NCI-H2196 (cell line): ENCODE data around the gene SGMS1.
"Not testable (repeated sequence)": the region's sequence is repeated elsewhere in the genome, so short reads cannot be mapped to it uniquely, and the experiment has no call there.

Experiments
- DNase-seq: peaks from one replicate; lab custom pipeline; 2025; ENCODE audit not compliant: unreplicated experiment; lab: John Stamatoyannopoulos, UW

Gene SGMS1

GRCh38 chr10:50541317-50541716 lies 82.4 kb downstream of the SGMS1 start:
- DNase-seq, result no peak

- DNase-seq, result no peak
Observed at GRCh38 chr10:50540826-50541122, 83.0 kb downstream of the SGMS1 start.

GRCh38 chr10:50540069-50540825 lies 83.5 kb downstream of the SGMS1 start:
- DNase-seq, result no peak

- no peak for DNase-seq
Observed at GRCh38 chr10:50538555-50539398, 85.0 kb downstream of the SGMS1 start.

GRCh38 chr10:50536617-50537240 lies 87.0 kb downstream of the SGMS1 start:
- no peak for DNase-seq

- DNase-seq, result not testable (repeated sequence)
Observed at GRCh38 chr10:50534748-50535376, 88.9 kb downstream of the SGMS1 start.

- no peak for DNase-seq
Observed at GRCh38 chr10:50533296-50533695, 90.5 kb downstream of the SGMS1 start.

GRCh38 chr10:50531388-50532077 lies 92.2 kb downstream of the SGMS1 start:
- DNase-seq, result no peak

- DNase-seq, result no peak
Observed at GRCh38 chr10:50529660-50530059, 94.1 kb downstream of the SGMS1 start.

GRCh38 chr10:50528206-50528605 lies 95.5 kb downstream of the SGMS1 start:
- no peak for DNase-seq

GRCh38 chr10:50527442-50528043 lies 96.2 kb downstream of the SGMS1 start:
- DNase-seq, result no peak

- no peak for DNase-seq
Observed at GRCh38 chr10:50526185-50526584, 97.6 kb downstream of the SGMS1 start.

- DNase-seq, result no peak
Observed at GRCh38 chr10:50523357-50523756, 100.4 kb downstream of the SGMS1 start.

GRCh38 chr10:50522908-50523307 lies 100.8 kb downstream of the SGMS1 start:
- DNase-seq, result no peak

GRCh38 chr10:50520115-50520514 lies 103.6 kb downstream of the SGMS1 start:
- no peak for DNase-seq

- no peak for DNase-seq
Observed at GRCh38 chr10:50517626-50518025, 106.1 kb downstream of the SGMS1 start.

GRCh38 chr10:50516171-50516570 lies 107.6 kb downstream of the SGMS1 start:
- no peak for DNase-seq

GRCh38 chr10:50515420-50515819 lies 108.3 kb downstream of the SGMS1 start:
- DNase-seq, result no peak

GRCh38 chr10:50514995-50515394 lies 108.8 kb downstream of the SGMS1 start:
- no peak for DNase-seq

- no peak for DNase-seq
Observed at GRCh38 chr10:50513956-50514355, 109.8 kb downstream of the SGMS1 start.
